Coronary artery (tissue), 2 donors: ENCODE results near the gene C2orf69.

Experiments used
- DNase-seq: peaks from one replicate; pipeline ENCODE4 v3.0.0-alpha.2; 2017; ENCODE audit warnings: low spot score
- H3K27ac ChIP-seq, 2 donors: fragments of 200-600 bp; sonication (generic); one replicate each; pipeline ENCODE4 v1.5.1; 2016 to 2019
- H3K4me3 ChIP-seq: fragments of 200-600 bp; sonication (generic); 2 replicates; pipeline ENCODE4 v1.5.1; 2016; ENCODE audit warnings: mild to moderate bottlenecking, moderate library complexity
- TF ChIP-seq, protein P1 (sequence below): fragments of 200-600 bp; sonication (generic); IDR thresholded peaks from one replicate; pipeline ENCODE4 v1.5.1; 2019; ENCODE audit warnings: antibody characterized with exemption

C2orf69 gene

DNA sequence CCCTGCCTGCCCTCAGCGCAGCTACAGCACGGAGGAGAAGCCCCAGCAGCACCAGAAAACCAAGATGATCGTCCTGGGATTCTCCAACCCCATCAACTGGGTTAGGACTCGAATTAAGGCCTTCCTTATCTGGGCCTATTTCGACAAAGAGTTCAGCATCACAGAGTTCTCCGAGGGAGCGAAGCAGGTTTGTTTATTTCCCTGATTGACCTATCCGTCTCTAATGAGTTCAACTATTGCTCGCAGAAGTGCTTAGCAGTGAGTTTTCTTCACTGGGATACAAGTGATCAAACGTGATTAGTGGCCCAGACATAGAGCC is 44.9 kb downstream of the C2orf69 start:
- no peak for DNase-seq
- peak overlapping the region; percentile 61 to 94 for H3K27ac ChIP-seq
- TF ChIP-seq, protein P1, sequence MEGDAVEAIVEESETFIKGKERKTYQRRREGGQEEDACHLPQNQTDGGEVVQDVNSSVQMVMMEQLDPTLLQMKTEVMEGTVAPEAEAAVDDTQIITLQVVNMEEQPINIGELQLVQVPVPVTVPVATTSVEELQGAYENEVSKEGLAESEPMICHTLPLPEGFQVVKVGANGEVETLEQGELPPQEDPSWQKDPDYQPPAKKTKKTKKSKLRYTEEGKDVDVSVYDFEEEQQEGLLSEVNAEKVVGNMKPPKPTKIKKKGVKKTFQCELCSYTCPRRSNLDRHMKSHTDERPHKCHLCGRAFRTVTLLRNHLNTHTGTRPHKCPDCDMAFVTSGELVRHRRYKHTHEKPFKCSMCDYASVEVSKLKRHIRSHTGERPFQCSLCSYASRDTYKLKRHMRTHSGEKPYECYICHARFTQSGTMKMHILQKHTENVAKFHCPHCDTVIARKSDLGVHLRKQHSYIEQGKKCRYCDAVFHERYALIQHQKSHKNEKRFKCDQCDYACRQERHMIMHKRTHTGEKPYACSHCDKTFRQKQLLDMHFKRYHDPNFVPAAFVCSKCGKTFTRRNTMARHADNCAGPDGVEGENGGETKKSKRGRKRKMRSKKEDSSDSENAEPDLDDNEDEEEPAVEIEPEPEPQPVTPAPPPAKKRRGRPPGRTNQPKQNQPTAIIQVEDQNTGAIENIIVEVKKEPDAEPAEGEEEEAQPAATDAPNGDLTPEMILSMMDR: no peak
- H3K4me3 ChIP-seq: peak overlapping the region; percentile 97

- no peak for DNase-seq
- Histone ChIP-seq H3K4me3 (no peak overlapping the region), H3K27ac (no peak overlapping the region)
- TF ChIP-seq, protein P1: no peak
Observed at GRCh38 chr2:199958014-199958413, 46.9 kb downstream of the C2orf69 start.

- H3K27ac ChIP-seq: no peak overlapping the region
- TF ChIP-seq, protein P1: no peak
- DNase-seq: no peak
- H3K4me3 ChIP-seq: no peak overlapping the region
Observed at GRCh38 chr2:199962203-199962602, 51.1 kb downstream of the C2orf69 start.

DNA sequence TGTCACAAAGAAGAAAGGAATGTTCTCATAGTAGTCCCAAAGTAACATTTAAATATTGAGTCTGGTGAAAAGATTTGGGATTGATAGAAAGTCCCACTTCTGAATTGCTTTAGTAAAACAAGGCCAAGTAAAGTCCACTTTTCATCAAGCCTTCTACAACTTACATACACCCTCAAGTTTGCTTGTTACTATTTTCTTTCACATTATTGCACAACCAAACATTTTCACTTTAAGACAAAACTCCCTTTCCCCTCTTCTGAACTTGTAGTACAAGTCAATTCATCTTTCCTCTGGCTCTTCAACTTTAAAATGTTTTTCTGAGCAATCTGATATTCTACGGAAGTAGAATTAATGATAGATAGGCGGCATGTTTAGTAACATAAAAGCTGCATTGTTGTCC is 55.3 kb downstream of the C2orf69 start:
- TF ChIP-seq, protein P1: no peak
- Histone ChIP-seq H3K4me3 (no peak overlapping the region), H3K27ac (no peak overlapping the region)
- DNase-seq: no peak

DNA sequence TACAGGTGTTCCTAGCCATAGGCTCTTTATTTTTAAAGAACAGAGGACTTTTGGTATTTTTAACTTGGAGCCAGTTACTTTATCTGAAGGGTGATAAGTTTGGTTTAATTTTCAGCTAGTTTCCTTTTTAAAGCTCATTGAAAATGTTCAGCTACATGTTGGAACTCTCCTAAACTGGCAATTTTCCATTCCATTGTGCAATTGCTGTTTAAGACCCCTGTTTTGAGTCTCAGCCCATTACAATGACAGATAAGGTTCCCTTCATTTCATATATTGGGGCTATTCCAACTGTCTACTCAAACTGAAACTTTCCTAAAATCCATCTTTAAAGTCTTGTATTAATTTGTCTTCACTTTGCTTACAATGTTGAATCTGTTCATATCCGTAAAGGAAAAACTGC is 55.9 kb downstream of the C2orf69 start:
- TF ChIP-seq, protein P1: no peak
- Histone ChIP-seq H3K4me3 (no peak overlapping the region), H3K27ac (no peak overlapping the region)
- DNase-seq: no peak

- no peak for DNase-seq
- TF ChIP-seq, protein P1: no peak
Observed at GRCh38 chr2:199968126-199968525, 57.0 kb downstream of the C2orf69 start.

GRCh38 chr2:199972088-199972626 is 61.1 kb downstream of the C2orf69 start:
- H3K27ac ChIP-seq: no peak overlapping the region
- H3K4me3 ChIP-seq: no peak overlapping the region
- no peak for DNase-seq
- TF ChIP-seq, protein P1: no peak

More at GRCh38 chr2:199968126-199968525, 57.0 kb downstream of the C2orf69 start:
- Histone ChIP-seq H3K27ac (no peak overlapping the region), H3K4me3 (no peak overlapping the region)
